Amniotic stem cell (primary cell): ENCODE measurements around the gene TUSC2.
"Not testable (repeated sequence)": the region's sequence is repeated elsewhere in the genome, so short reads cannot be mapped to it uniquely, and the experiment has no call there.

Source experiments
- DNase-seq: peaks from one replicate; lab custom pipeline; 2025; lab: John Stamatoyannopoulos, UW

Gene TUSC2

GRCh38 chr3:50317300-50317699 lies 10.7 kb downstream of the TUSC2 start:
- DNase-seq: no peak

GRCh38 chr3:50316657-50317242 lies 11.3 kb downstream of the TUSC2 start:
- DNase-seq: no peak

- DNase-seq: no peak
Observed at GRCh38 chr3:50314816-50315215, 13.2 kb downstream of the TUSC2 start.

- DNase-seq: no peak
Observed at GRCh38 chr3:50314342-50314741, 13.7 kb downstream of the TUSC2 start.

GRCh38 chr3:50312041-50312440 lies 16.0 kb downstream of the TUSC2 start:
- not testable (repeated sequence) for DNase-seq

GRCh38 chr3:50304601-50305000 lies 23.4 kb downstream of the TUSC2 start:
- no peak for DNase-seq

GRCh38 chr3:50303013-50303815 lies 24.8 kb downstream of the TUSC2 start, which contains the start of gene HYAL1:
Gene HYAL1, minus strand, starts transcription at chr3:50303574. Its CDS starts 618 bp downstream, at chr3:50302956.
- DNase-seq: no peak

- DNase-seq: no peak
Observed at GRCh38 chr3:50302095-50303012, 25.7 kb downstream of the TUSC2 start.

GRCh38 chr3:50300681-50301254 lies 27.3 kb downstream of the TUSC2 start:
- no peak for DNase-seq

- DNase-seq: peak; percentile 1
Observed at GRCh38 chr3:50299929-50300680, 27.9 kb downstream of the TUSC2 start.

- DNase-seq: no peak
Observed at GRCh38 chr3:50299638-50299928, 28.4 kb downstream of the TUSC2 start.

GRCh38 chr3:50298836-50299637 lies 29.0 kb downstream of the TUSC2 start, which contains the start of the genes HYAL3 and NAA80:
Gene HYAL3, minus strand, starts transcription at chr3:50299405. Its CDS starts 3,803 bp downstream, at chr3:50295602.
Gene NAA80, minus strand, starts transcription at chr3:50299405. Its CDS starts 1,942 bp downstream, at chr3:50297463.
- peak; percentile 98 for DNase-seq

- DNase-seq: no peak
Observed at GRCh38 chr3:50297896-50298725, 29.9 kb downstream of the TUSC2 start.

- no peak for DNase-seq
Observed at GRCh38 chr3:50297384-50297775, 30.6 kb downstream of the TUSC2 start.

- no peak for DNase-seq
Observed at GRCh38 chr3:50296721-50297383, 31.2 kb downstream of the TUSC2 start.

- no peak for DNase-seq
Observed at GRCh38 chr3:50295553-50296431, 32.2 kb downstream of the TUSC2 start.

- no peak for DNase-seq
Observed at GRCh38 chr3:50294492-50295403, 33.3 kb downstream of the TUSC2 start.
